Adrenal gland (tissue), 12 donors: ENCODE data around the gene TELO2. TPM values are rescaled to one million over a fixed set of nuclear protein-coding genes. Genes with fewer than 3 reads are reported as not detected.

ENCODE experiments used
- DNase-seq, 7 donors: peaks; one replicate each; pipeline ENCODE4 v3.0.0-alpha.2; 2019 to 2020
- H3K27ac ChIP-seq, 5 donors: fragments of 200-600 bp; sonication (generic) in 4 of 5; 1 replicate in 3 of 5; 2 replicates in 2 of 5; pipeline versions ENCODE4 v1.5.1 to v1.8.0; 2016 to 2020; ENCODE audit warnings: mild to moderate bottlenecking in 1 of 5
- H3K27me3 ChIP-seq: fragments of 200-600 bp; 2 replicates; pipeline ENCODE4 v1.8.0; 2021
- H3K36me3 ChIP-seq, 2 donors: fragments of 200-600 bp; replicated peaks in 1 of 2; 1 replicate in 1 of 2; 2 replicates in 1 of 2; pipeline versions ENCODE4 v1.5.1 to v1.8.0; 2018 to 2022
- H3K4me1 ChIP-seq, 2 donors: fragments of 200-600 bp; replicated peaks in 1 of 2; 1 replicate in 1 of 2; 2 replicates in 1 of 2; pipeline versions ENCODE4 v1.5.1 to v1.8.0; 2018 to 2021
- H3K4me3 ChIP-seq, 4 donors: fragments of 200-600 bp; sonication (generic) in 3 of 4; one replicate each; pipeline ENCODE4 v1.5.1; 2016 to 2018
- H3K9me3 ChIP-seq, 3 donors: fragments of 200-600 bp; sonication (generic) in 1 of 3; replicated peaks in 1 of 3; 1 replicate in 2 of 3; 2 replicates in 1 of 3; pipeline versions ENCODE4 v1.5.1 to v1.8.0; 2016 to 2021
- CTCF ChIP-seq, 6 experiments: fragments of 450-650 bp in 4 of 6; fragments of 200-600 bp in 2 of 6; sonication (generic) in 1 of 6; IDR thresholded peaks; 1 replicate in 5 of 6; 2 replicates in 1 of 6; pipeline versions ENCODE4 v1.5.1 to v1.8.0; 2016 to 2021; ENCODE audit warnings: antibody characterized with exemption in 6 of 6, mild to moderate bottlenecking in 2 of 6, moderate library complexity in 1 of 6
- POLR2A ChIP-seq, 2 donors: fragments of 450-650 bp; IDR thresholded peaks; one replicate each; pipeline ENCODE4 v1.6.1; 2017; ENCODE audit warnings: antibody characterized with exemption in 2 of 2, mild to moderate bottlenecking in 2 of 2, moderate library complexity in 1 of 2
- WGBS, 4 donors: extraction: QIAGEN DNeasy Blood & Tissue Kit in 2 of 4; methylation state at CpG; one replicate each; pipeline versions ENCODE4 v1.1.5 to v1.1.7; 2013 to 2017; 5-methylcytosine and 5-hydroxymethylcytosine counted together
- intact Hi-C, 2 donors: fragments of 100-400 bp; cut with DNase I; formaldehyde crosslinking; loops; one replicate each; pipeline versions ENCODE4 v1.14.1 to v1.15.0; 2022 to 2023
- polyA plus RNA-seq, 3 donors: library from polyadenylated mRNA; stranded (reverse); fragments of 200-250 nt in 2 of 3; fragments of 350-450 nt in 1 of 3; fragmentation: Illumina TruSeq in 1 of 3; extraction: RNeasy Lipid Tissue Mini Kit (QIAGEN cat#74804) in 1 of 3; gene quantifications; one replicate each; pipeline ENCODE4 v1.2.3, GENCODE V29; 2013 to 2014
- total RNA-seq, 9 donors: library from RNA; depleted of rRNA in 4 of 9; stranded (reverse); fragments of >200 nt in 4 of 9; fragments of 120-200 nt in 1 of 9; fragmentation: NEBNext Ultra II Directional in 1 of 9; extraction: Animal tissue kit (Norgen Biotek cat#: 25700) in 1 of 9; gene quantifications; one replicate each; pipeline versions ENCODE4 v1.1.0 to v1.2.4, GENCODE V29; 2013 to 2023
- donor health status: healthy with polysubstance abuse.
- donor health status: Bipolar disorder and iron deficiency.
- donor health status: DM: yes; HTN: yes; CAD: no.
- donor health status: DM: no; HTN: no; CAD: no.
- donor health status: DM: no; HTN: no; CAD: no.
- donor health status: DM: yes; HTN: yes; CAD: no.

TELO2 gene
- total and polyA plus RNA-seq, 12 donors, result 1.3 to 173 (median 23.7) TPM

- Histone ChIP-seq H3K4me3 (no peak overlapping the region), H3K36me3 (peaks cover 0 to 99% of the 10 kb centered on the region in 2 donors), H3K4me1 (no peaks in the 10 kb centered on the region), H3K9me3 (no peaks in the 10 kb centered on the region), H3K27ac (no peak overlapping the region), H3K27me3 (no peaks in the 10 kb centered on the region)
- WGBS, 4 donors, result 86 to 94% (median 94%) methylated on average over 15 to 34 of the region's 34 CpGs
- intact Hi-C loops, result no loop called here
- no peak for DNase-seq
- TF ChIP-seq CTCF (IDR thresholded peaks at IDR 0.05), result no peak
- TF ChIP-seq POLR2A (IDR thresholded peaks at IDR 0.05), result no peak
These were observed 41.3 kb upstream of the TELO2 start for GRCh38 chr16:1451702-1452392.

- Histone ChIP-seq H3K36me3 (peaks cover 0 to 98% of the 10 kb centered on the region in 2 donors), H3K27ac (no peak overlapping the region), H3K27me3 (no peaks in the 10 kb centered on the region), H3K4me3 (no peak overlapping the region), H3K4me1 (no peaks in the 10 kb centered on the region), H3K9me3 (no peaks in the 10 kb centered on the region)
- 62 to 98% (median 95%) methylated on average over 2 to 20 of the region's 20 CpGs for WGBS, 4 donors
- no peak for TF ChIP-seq CTCF (IDR thresholded peaks at IDR 0.05)
- no peak for TF ChIP-seq POLR2A (IDR thresholded peaks at IDR 0.05)
- DNase-seq, result no peak
- intact Hi-C loops, result no loop called here
These were observed 40.6 kb upstream of the TELO2 start for GRCh38 chr16:1452530-1452929.

GRCh38 chr16:1453316-1453715 lies 39.8 kb upstream of the TELO2 start:
- Histone ChIP-seq H3K4me1 (no peaks in the 10 kb centered on the region), H3K9me3 (no peaks in the 10 kb centered on the region), H3K36me3 (peaks cover 0 to 98% of the 10 kb centered on the region in 2 donors), H3K4me3 (no peak overlapping the region), H3K27ac (no peak overlapping the region), H3K27me3 (no peaks in the 10 kb centered on the region)
- no peak for DNase-seq
- intact Hi-C loops, result no loop called here
- TF ChIP-seq CTCF (IDR thresholded peaks at IDR 0.05) (no peak), POLR2A (IDR thresholded peaks at IDR 0.05) (no peak)
- 93 to 97% (median 94%) methylated on average over 4 to 19 of the region's 19 CpGs for WGBS, 4 donors

- no peak for TF ChIP-seq POLR2A (IDR thresholded peaks at IDR 0.05)
- TF ChIP-seq CTCF (IDR thresholded peaks at IDR 0.05), result no peak
- Histone ChIP-seq H3K36me3 (peaks cover 0 to 92% of the 10 kb centered on the region in 2 donors), H3K9me3 (no peaks in the 10 kb centered on the region), H3K27me3 (no peaks in the 10 kb centered on the region), H3K4me3 (no peak overlapping the region), H3K4me1 (no peaks in the 10 kb centered on the region), H3K27ac (no peak overlapping the region)
- 90 to 100% (median 96%) methylated on average over 5 to 17 of the region's 17 CpGs for WGBS, 4 donors
- intact Hi-C loops, result no loop called here
- DNase-seq, result no peak
These were observed 38.6 kb upstream of the TELO2 start for GRCh38 chr16:1454561-1454960.
